Neural progenitor cell (in vitro differentiated cells): ENCODE data around the gene FNDC4. TPM values are rescaled to one million over a fixed set of nuclear protein-coding genes. Genes with fewer than 3 reads are reported as not detected.

Experiments
- DNase-seq: peaks from one replicate; pipeline ENCODE4 v3.0.0-alpha.2; 2016; ENCODE audit warnings: low spot score
- H2AFZ ChIP-seq: fragments of 200-600 bp; sonication (generic); replicated peaks from 2 replicates; pipeline ENCODE4 v1.6.1; 2016; ENCODE audit warnings: antibody characterized with exemption
- H3F3A ChIP-seq: fragments of 200-600 bp; sonication (generic); 2 replicates; pipeline ENCODE4 v1.6.1; 2016; ENCODE audit warnings: antibody characterized with exemption, low read depth
- H3K27ac ChIP-seq: fragments of 200-600 bp; sonication (generic); 2 replicates; pipeline ENCODE4 v1.5.1; 2016; ENCODE audit warnings: mild to moderate bottlenecking
- H3K27me3 ChIP-seq: fragments of 200-600 bp; sonication (generic); 2 replicates; pipeline ENCODE4 v1.6.1; 2016; ENCODE audit warnings: mild to moderate bottlenecking, moderate library complexity
- H3K36me3 ChIP-seq: fragments of 200-600 bp; sonication (generic); 2 replicates; pipeline ENCODE4 v1.5.1; 2016
- H3K4me1 ChIP-seq: fragments of 200-600 bp; sonication (generic); 2 replicates; pipeline ENCODE4 v1.6.1; 2016; ENCODE audit warnings: mixed run types
- H3K4me2 ChIP-seq: fragments of 200-600 bp; sonication (generic); 2 replicates; pipeline ENCODE4 v1.6.1; 2016
- H3K4me3 ChIP-seq: fragments of 200-600 bp; sonication (generic); 2 replicates; pipeline ENCODE4 v1.5.1; 2016
- H3K79me2 ChIP-seq: fragments of 200-600 bp; sonication (generic); 2 replicates; pipeline ENCODE4 v1.6.1; 2016; ENCODE audit warnings: low read depth
- H3K9ac ChIP-seq: fragments of 200-600 bp; sonication (generic); 2 replicates; pipeline ENCODE4 v1.6.1; 2016
- H3K9me3 ChIP-seq: fragments of 200-600 bp; sonication (generic); 2 replicates; pipeline ENCODE4 v1.5.1; 2016; ENCODE audit warnings: low read depth
- H4K20me1 ChIP-seq: fragments of 200-600 bp; sonication (generic); 2 replicates; pipeline ENCODE4 v1.6.1; 2016; ENCODE audit warnings: low read depth
- H3K27ac Mint-ChIP-seq: 3 replicates; pipeline ENCODE4 v1.8.0; 2021; ENCODE audit warnings: mixed read lengths
- H3K27me3 Mint-ChIP-seq: 2 replicates; pipeline ENCODE4 v1.8.0; 2022; ENCODE audit warnings: low read depth, mild to moderate bottlenecking, inconsistent platforms, moderate library complexity, mixed read lengths; ENCODE audit not compliant: insufficient read depth
- H3K36me3 Mint-ChIP-seq: 3 replicates; pipeline ENCODE4 v1.8.0; 2021; ENCODE audit warnings: mixed read lengths
- H3K4me1 Mint-ChIP-seq: 3 replicates; pipeline ENCODE4 v1.8.0; 2021; ENCODE audit warnings: mixed read lengths
- H3K4me3 Mint-ChIP-seq: 3 replicates; pipeline ENCODE4 v1.8.0; 2021; ENCODE audit warnings: mild to moderate bottlenecking, moderate library complexity, mixed read lengths
- H3K9me3 Mint-ChIP-seq: 3 replicates; pipeline ENCODE4 v1.8.0; 2020; ENCODE audit warnings: mixed read lengths
- CTCF ChIP-seq: fragments of 200-600 bp; sonication (generic); IDR thresholded peaks from 2 replicates; pipeline ENCODE4 v1.5.1; 2017; ENCODE audit warnings: antibody characterized with exemption, mild to moderate bottlenecking
- EZH2 ChIP-seq: fragments of 200-600 bp; sonication (generic); IDR thresholded peaks from 2 replicates; pipeline ENCODE4 v1.6.1; 2017; ENCODE audit warnings: antibody characterized with exemption, mild to moderate bottlenecking, moderate library complexity
- EZH2phosphoT487 ChIP-seq: fragments of 200-600 bp; sonication (generic); IDR thresholded peaks from 2 replicates; pipeline ENCODE4 v1.6.1; 2017; ENCODE audit warnings: antibody characterized with exemption
- total RNA-seq: library from RNA; depleted of rRNA; stranded (reverse); fragments of >200 nt; gene quantifications from 2 replicates; pipeline ENCODE4 v1.2.3, GENCODE V29; 2015; ENCODE audit warnings: low replicate concordance

The FNDC4 gene
- total RNA-seq, 1 donor from 2014 or later: 6.2 TPM

- peak; percentile 100 for DNase-seq
- H3K79me2 ChIP-seq: no peaks in the 10 kb centered on the region
- H3K4me1 Mint-ChIP-seq: peaks cover 22% of the 10 kb centered on the region
- H3K9ac ChIP-seq: no peak within 1 kb of the TSS
- peaks cover 13% of the 10 kb centered on the region for H3K27me3 ChIP-seq
- peak within 1 kb of the TSS; percentile 96 for H3K4me3 Mint-ChIP-seq
- H3K4me2 ChIP-seq: peak within 1 kb of the TSS; percentile 81
- H4K20me1 ChIP-seq: no peaks in the 10 kb centered on the region
- no peaks in the 10 kb centered on the region for H3K9me3 ChIP-seq
- H3K36me3 ChIP-seq: no peaks in the 10 kb centered on the region
- TF ChIP-seq EZH2phosphoT487: no peak
- TF ChIP-seq CTCF: no peak
- no peak for TF ChIP-seq EZH2
- no peaks in the 10 kb centered on the region for H3K9me3 Mint-ChIP-seq
- H3K4me1 ChIP-seq: no peaks in the 10 kb centered on the region
- H3K36me3 Mint-ChIP-seq: peaks cover 8% of the 10 kb centered on the region
- peak within 1 kb of the TSS; percentile 6 for H3K27ac Mint-ChIP-seq
- peaks cover 11% of the 10 kb centered on the region for H3F3A ChIP-seq
- peak within 1 kb of the TSS; percentile 70 for H3K4me3 ChIP-seq
- no peak within 1 kb of the TSS for H3K27ac ChIP-seq
- peaks cover 5% of the 10 kb centered on the region for H3K27me3 Mint-ChIP-seq
- H2AFZ ChIP-seq: peak within 1 kb of the TSS; percentile 75
These were observed 5.3 kb downstream of the FNDC4 start, which contains the start of gene IFT172 for GRCh38 chr2:27489498-27490397. IFT172 (minus strand) TSS chr2:27489743; CDS start chr2:27489653, 90 bp downstream.

GRCh38 chr2:27489118-27489497 is 5.9 kb downstream of the FNDC4 start:
- Histone ChIP-seq H3K9ac (no peak overlapping the region), H3K27ac (no peak overlapping the region), H3F3A (peaks cover 5% of the 10 kb centered on the region), H3K4me2 (peak overlapping the region; percentile 81), H3K79me2 (no peaks in the 10 kb centered on the region), H4K20me1 (no peaks in the 10 kb centered on the region), H3K4me1 (no peaks in the 10 kb centered on the region), H3K9me3 (no peaks in the 10 kb centered on the region), H3K27me3 (peaks cover 7% of the 10 kb centered on the region), H2AFZ (peak overlapping the region; percentile 75), H3K36me3 (no peaks in the 10 kb centered on the region), H3K4me3 (peak overlapping the region; percentile 70)
- peaks cover 5% of the 10 kb centered on the region for H3K27me3 Mint-ChIP-seq
- no peak overlapping the region for H3K27ac Mint-ChIP-seq
- TF ChIP-seq EZH2: no peak
- no peak for TF ChIP-seq CTCF
- no peak for TF ChIP-seq EZH2phosphoT487
- no peaks in the 10 kb centered on the region for H3K9me3 Mint-ChIP-seq
- H3K4me3 Mint-ChIP-seq: peak overlapping the region; percentile 96
- peaks cover 8% of the 10 kb centered on the region for H3K36me3 Mint-ChIP-seq
- peaks cover 22% of the 10 kb centered on the region for H3K4me1 Mint-ChIP-seq
- peak; percentile 54 for DNase-seq

GRCh38 chr2:27485496-27485895 is 9.5 kb downstream of the FNDC4 start:
- H3K9ac ChIP-seq: no peak overlapping the region
- Mint-ChIP-seq H3K36me3 (peaks cover 8% of the 10 kb centered on the region), H3K27ac (no peak overlapping the region), H3K4me3 (no peak overlapping the region), H3K9me3 (no peaks in the 10 kb centered on the region), H3K27me3 (no peaks in the 10 kb centered on the region), H3K4me1 (peaks cover 18% of the 10 kb centered on the region)
- no peaks in the 10 kb centered on the region for H4K20me1 ChIP-seq
- H3K4me3 ChIP-seq: no peak overlapping the region
- H3K79me2 ChIP-seq: no peaks in the 10 kb centered on the region
- no peak for DNase-seq
- no peaks in the 10 kb centered on the region for H3K36me3 ChIP-seq
- H3K27me3 ChIP-seq: no peaks in the 10 kb centered on the region
- H3K4me2 ChIP-seq: no peak overlapping the region
- H3F3A ChIP-seq: no peaks in the 10 kb centered on the region
- no peaks in the 10 kb centered on the region for H3K9me3 ChIP-seq
- TF ChIP-seq EZH2phosphoT487 (no peak), CTCF (no peak), EZH2 (no peak)
- no peak overlapping the region for H3K27ac ChIP-seq
- no peak overlapping the region for H2AFZ ChIP-seq
- no peaks in the 10 kb centered on the region for H3K4me1 ChIP-seq
